Mesenchymal stem cell (in vitro differentiated cells and primary cell): ENCODE measurements around the gene NBPF1.
"Not testable (repeated sequence)": the region's sequence is repeated elsewhere in the genome, so short reads cannot be mapped to it uniquely, and the experiment has no call there.

ENCODE experiments used
- DNase-seq: peaks from one replicate; pipeline ENCODE4 v3.0.0-alpha.2; 2013
- H2AFZ ChIP-seq: one replicate; pipeline ENCODE4 v1.6.1; 2013; ENCODE audit warnings: low read depth, mild to moderate bottlenecking, control low read depth, inconsistent platforms, low read length, moderate library complexity
- H2AK5ac ChIP-seq: 2 replicates; pipeline ENCODE4 v1.6.1; 2013; ENCODE audit warnings: low read length, moderate library complexity, mild to moderate bottlenecking, inconsistent platforms; ENCODE audit not compliant: severe bottlenecking
- H2BK120ac ChIP-seq: one replicate; pipeline ENCODE4 v1.6.1; 2013; ENCODE audit warnings: low read depth, mild to moderate bottlenecking, inconsistent platforms, low read length, moderate library complexity
- H2BK12ac ChIP-seq, 2 experiments: one replicate each; pipeline ENCODE4 v1.6.1; 2013; ENCODE audit warnings: inconsistent platforms in 2 of 2, low read length in 2 of 2, mild to moderate bottlenecking in 2 of 2, moderate library complexity in 2 of 2, control low read depth in 1 of 2
- H2BK15ac ChIP-seq: one replicate; pipeline ENCODE4 v1.6.1; 2013; ENCODE audit warnings: mild to moderate bottlenecking, low read depth, inconsistent platforms; ENCODE audit not compliant: poor library complexity, severe bottlenecking
- H2BK5ac ChIP-seq: 2 replicates; pipeline ENCODE4 v1.6.1; 2013; ENCODE audit warnings: low read depth, mild to moderate bottlenecking, low read length, control low read depth, inconsistent platforms; ENCODE audit not compliant: poor library complexity, severe bottlenecking
- H3K14ac ChIP-seq, 2 experiments: one replicate each; pipeline ENCODE4 v1.6.1; 2013; ENCODE audit warnings: inconsistent platforms in 2 of 2, low read length in 2 of 2, control low read depth in 1 of 2, mild to moderate bottlenecking in 1 of 2, moderate library complexity in 1 of 2
- H3K18ac ChIP-seq, 2 experiments: one replicate each; pipeline ENCODE4 v1.6.1; 2013; ENCODE audit warnings: inconsistent platforms in 2 of 2, low read length in 2 of 2, control low read depth in 1 of 2, low read depth in 1 of 2, mild to moderate bottlenecking in 1 of 2
- H3K23ac ChIP-seq, 2 experiments: one replicate each; pipeline ENCODE4 v1.6.1; 2013; ENCODE audit warnings: inconsistent platforms in 2 of 2, low read length in 2 of 2, mild to moderate bottlenecking in 2 of 2, moderate library complexity in 2 of 2, control low read depth in 1 of 2
- H3K27ac ChIP-seq: 2 replicates; pipeline ENCODE4 v1.5.1; 2013; ENCODE audit warnings: mild to moderate bottlenecking, moderate library complexity, low read length, control low read depth, inconsistent platforms; ENCODE audit not compliant: poor library complexity, severe bottlenecking
- H3K27me3 ChIP-seq, 2 experiments: 2 replicates each; pipeline versions ENCODE4 v1.6.1 to v1.7.0; 2013; ENCODE audit warnings: low read length in 2 of 2, mild to moderate bottlenecking in 2 of 2, moderate library complexity in 2 of 2, control low read depth in 1 of 2, inconsistent platforms in 1 of 2; ENCODE audit not compliant: control insufficient read depth in 1 of 2, insufficient read depth in 1 of 2
- H3K36me3 ChIP-seq, 2 experiments: 2 replicates each; pipeline versions ENCODE4 v1.6.1 to v1.7.0; 2013; ENCODE audit warnings: low read length in 2 of 2, control low read depth in 1 of 2, inconsistent platforms in 1 of 2, low read depth in 1 of 2, mild to moderate bottlenecking in 1 of 2; ENCODE audit not compliant: insufficient read depth in 2 of 2, control insufficient read depth in 1 of 2
- H3K4ac ChIP-seq, 2 experiments: one replicate each; pipeline ENCODE4 v1.6.1; 2013; ENCODE audit warnings: inconsistent platforms in 2 of 2, low read length in 2 of 2, mild to moderate bottlenecking in 2 of 2, moderate library complexity in 2 of 2, control low read depth in 1 of 2, low read depth in 1 of 2
- H3K4me1 ChIP-seq: 2 replicates; pipeline ENCODE4 v1.6.1; 2013; ENCODE audit warnings: low read depth, low read length, control low read depth; ENCODE audit not compliant: control insufficient read depth, insufficient read depth
- H3K4me2 ChIP-seq: 2 replicates; pipeline ENCODE4 v1.6.1; 2013; ENCODE audit warnings: low read length, mild to moderate bottlenecking, inconsistent platforms; ENCODE audit not compliant: poor library complexity, severe bottlenecking
- H3K4me3 ChIP-seq, 2 experiments: 2 replicates each; pipeline versions ENCODE4 v1.5.1 to v1.7.0; 2013; ENCODE audit warnings: low read length in 2 of 2, mild to moderate bottlenecking in 2 of 2, control low read depth in 1 of 2, low read depth in 1 of 2; ENCODE audit not compliant: insufficient read depth in 1 of 2
- H3K79me1 ChIP-seq: replicated peaks from 2 replicates; pipeline ENCODE4 v1.6.1; 2013; ENCODE audit warnings: mild to moderate bottlenecking, control low read depth, low read length, inconsistent platforms; ENCODE audit not compliant: poor library complexity, severe bottlenecking
- H3K9ac ChIP-seq: 2 replicates; pipeline ENCODE4 v1.7.0; 2013; ENCODE audit warnings: mild to moderate bottlenecking, low read length, moderate library complexity
- H3K9me3 ChIP-seq: 2 replicates; pipeline ENCODE4 v1.7.0; 2013; ENCODE audit warnings: mild to moderate bottlenecking, low read length; ENCODE audit not compliant: control insufficient read depth
- H4K8ac ChIP-seq: one replicate; pipeline ENCODE4 v1.6.1; 2013; ENCODE audit warnings: inconsistent platforms, mild to moderate bottlenecking, low read length, moderate library complexity
- H4K91ac ChIP-seq: one replicate; pipeline ENCODE4 v1.6.1; 2013; ENCODE audit warnings: mild to moderate bottlenecking, low read length, inconsistent platforms
- WGBS: methylation state at CpG from one replicate; pipeline ENCODE4 v1.1.7; 2013; ENCODE audit warnings: mixed read lengths; 5-methylcytosine and 5-hydroxymethylcytosine counted together

Gene NBPF1

GRCh38 chr1:16565324-16565723 is 48.0 kb downstream of the NBPF1 start:
- not testable (repeated sequence) for H3K14ac ChIP-seq, H2AK5ac ChIP-seq, H2BK12ac ChIP-seq, DNase-seq, H3K4ac ChIP-seq, H3K79me1 ChIP-seq, H2AFZ ChIP-seq, H3K27me3 ChIP-seq, H2BK15ac ChIP-seq, H3K18ac ChIP-seq, H3K27ac ChIP-seq, H3K4me1 ChIP-seq, H3K36me3 ChIP-seq, H4K8ac ChIP-seq, H3K23ac ChIP-seq, H3K4me2 ChIP-seq, H3K4me3 ChIP-seq, H3K9me3 ChIP-seq, H3K9ac ChIP-seq, H4K91ac ChIP-seq, H2BK5ac ChIP-seq, H2BK120ac ChIP-seq
- WGBS, result no CpG with 5 or more reads among the region's 1 CpG

GRCh38 chr1:16561035-16561434 is 52.3 kb downstream of the NBPF1 start:
- H2AK5ac ChIP-seq, H3K4me2 ChIP-seq, H3K14ac ChIP-seq, H3K18ac ChIP-seq, H3K36me3 ChIP-seq, H3K23ac ChIP-seq, H2BK5ac ChIP-seq, H3K9me3 ChIP-seq, H4K91ac ChIP-seq, H2BK15ac ChIP-seq, H2BK12ac ChIP-seq, H2AFZ ChIP-seq, H3K9ac ChIP-seq, H3K27me3 ChIP-seq, H3K4me1 ChIP-seq, H3K4me3 ChIP-seq, H3K4ac ChIP-seq, H3K79me1 ChIP-seq, H4K8ac ChIP-seq, DNase-seq, H3K27ac ChIP-seq, H2BK120ac ChIP-seq: not testable (repeated sequence)
- WGBS, result no CpG with 5 or more reads among the region's 4 CpGs

DNA sequence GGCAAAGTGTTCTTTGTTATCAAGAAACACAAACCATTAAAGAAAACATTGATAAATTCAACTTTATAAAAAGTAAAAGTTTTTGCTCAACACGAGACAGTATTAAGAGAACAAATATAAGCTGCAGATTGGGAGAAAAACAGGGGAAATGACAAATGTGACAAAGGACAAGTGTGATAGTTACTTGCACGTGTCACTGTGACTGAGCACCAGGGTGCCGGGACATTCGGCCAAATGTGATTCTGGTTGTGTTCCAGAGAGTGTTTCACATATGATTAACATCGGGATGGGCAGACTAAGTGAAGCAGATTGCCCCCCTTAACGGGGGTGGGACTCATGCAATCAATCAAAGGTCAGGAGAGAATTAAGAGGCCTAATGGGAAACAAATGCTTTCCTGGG is 52.9 kb downstream of the NBPF1 start:
- not testable (repeated sequence) for H2BK120ac ChIP-seq, H3K9me3 ChIP-seq, H3K18ac ChIP-seq, H3K4me3 ChIP-seq, H4K91ac ChIP-seq, H2AK5ac ChIP-seq, H2BK15ac ChIP-seq, H3K14ac ChIP-seq, H3K4ac ChIP-seq, H4K8ac ChIP-seq, H2AFZ ChIP-seq, H3K4me1 ChIP-seq, H3K9ac ChIP-seq, H2BK12ac ChIP-seq, H3K27ac ChIP-seq, H3K36me3 ChIP-seq, H3K4me2 ChIP-seq, DNase-seq, H3K79me1 ChIP-seq, H3K23ac ChIP-seq, H2BK5ac ChIP-seq, H3K27me3 ChIP-seq
- 100% methylated on average over 1 of the region's 6 CpGs for WGBS

DNA sequence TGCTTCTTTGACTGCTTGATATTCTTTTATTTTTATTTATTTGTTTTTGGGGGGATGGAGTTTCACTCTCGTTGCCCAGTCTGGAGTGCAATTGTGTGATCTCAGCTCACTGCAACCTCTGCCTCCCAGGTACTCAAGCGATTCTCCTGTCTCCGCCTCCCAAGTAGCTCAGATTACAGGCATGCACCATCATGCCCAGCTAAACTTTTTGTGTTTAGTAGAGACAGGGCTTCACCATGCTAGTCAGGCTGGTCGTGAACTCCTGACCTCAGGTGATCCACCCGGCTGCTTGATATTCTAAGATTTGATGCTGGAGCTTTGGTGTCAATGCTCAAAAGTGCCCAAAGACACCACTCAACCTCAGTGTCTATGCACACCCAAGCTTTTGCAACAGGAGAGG is 53.7 kb downstream of the NBPF1 start:
- not testable (repeated sequence) for H3K4me2 ChIP-seq, H3K27me3 ChIP-seq
- WGBS, result no CpG with 5 or more reads among the region's 5 CpGs

More for the DNA sequence above, 53.7 kb downstream of the NBPF1 start:
- not testable (repeated sequence) for H2AK5ac ChIP-seq, H4K8ac ChIP-seq, H2AFZ ChIP-seq, H3K36me3 ChIP-seq, H3K4me1 ChIP-seq, H2BK120ac ChIP-seq, H3K9ac ChIP-seq, H3K4me3 ChIP-seq, H3K4ac ChIP-seq, H3K14ac ChIP-seq, H3K23ac ChIP-seq, H3K9me3 ChIP-seq, H4K91ac ChIP-seq, H2BK12ac ChIP-seq, H2BK5ac ChIP-seq, H2BK15ac ChIP-seq, H3K18ac ChIP-seq, H3K27ac ChIP-seq, H3K79me1 ChIP-seq, DNase-seq
